ENCODE results near the gene CFAP57. TPM values are rescaled to one million over a fixed set of nuclear protein-coding genes. Genes with fewer than 3 reads are reported as not detected.

Gene CFAP57
- total and polyA plus RNA-seq, 9 donors: 0.13 to 13.2 (median 0.71) TPM

GRCh38 chr1:43258370-43258769 lies 86.2 kb downstream of the CFAP57 start:
- 61 to 94% (median 93%) methylated on average over 3 of the region's 3 CpGs for WGBS, 3 donors
- no peak for DNase-seq

DNA sequence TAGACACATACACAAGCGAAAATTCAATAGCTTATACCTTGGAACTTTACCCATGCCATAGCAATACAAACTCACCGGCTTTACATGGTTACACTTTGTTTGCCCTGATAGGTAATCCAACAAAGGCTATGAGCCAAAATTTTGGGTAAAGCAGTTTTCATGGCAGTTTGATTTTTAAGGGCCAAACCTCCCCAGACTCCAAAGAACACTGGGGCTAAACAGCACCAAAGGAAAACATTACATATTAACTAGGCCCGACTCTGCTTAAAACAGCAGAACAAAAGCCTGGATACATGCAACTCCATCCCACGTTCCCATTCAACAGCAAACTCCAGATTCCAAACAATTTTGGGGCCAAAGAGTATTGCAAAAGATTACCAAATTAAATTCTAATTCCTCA lies 93.3 kb downstream of the CFAP57 start:
- no peak overlapping the region for H3K4me3 ChIP-seq
- WGBS, 3 donors: 75 to 85% (median 83%) methylated on average over 4 of the region's 4 CpGs
- DNase-seq: no peak
- intact Hi-C loops (cut with DNase I): no loop called here
- no peaks in the 10 kb centered on the region for H3K27me3 ChIP-seq
- TF ChIP-seq EP300 (IDR thresholded peaks at IDR 0.05): no peak
- no peak for TF ChIP-seq POLR2A (IDR thresholded peaks at IDR 0.05)
- TF ChIP-seq, protein P1, sequence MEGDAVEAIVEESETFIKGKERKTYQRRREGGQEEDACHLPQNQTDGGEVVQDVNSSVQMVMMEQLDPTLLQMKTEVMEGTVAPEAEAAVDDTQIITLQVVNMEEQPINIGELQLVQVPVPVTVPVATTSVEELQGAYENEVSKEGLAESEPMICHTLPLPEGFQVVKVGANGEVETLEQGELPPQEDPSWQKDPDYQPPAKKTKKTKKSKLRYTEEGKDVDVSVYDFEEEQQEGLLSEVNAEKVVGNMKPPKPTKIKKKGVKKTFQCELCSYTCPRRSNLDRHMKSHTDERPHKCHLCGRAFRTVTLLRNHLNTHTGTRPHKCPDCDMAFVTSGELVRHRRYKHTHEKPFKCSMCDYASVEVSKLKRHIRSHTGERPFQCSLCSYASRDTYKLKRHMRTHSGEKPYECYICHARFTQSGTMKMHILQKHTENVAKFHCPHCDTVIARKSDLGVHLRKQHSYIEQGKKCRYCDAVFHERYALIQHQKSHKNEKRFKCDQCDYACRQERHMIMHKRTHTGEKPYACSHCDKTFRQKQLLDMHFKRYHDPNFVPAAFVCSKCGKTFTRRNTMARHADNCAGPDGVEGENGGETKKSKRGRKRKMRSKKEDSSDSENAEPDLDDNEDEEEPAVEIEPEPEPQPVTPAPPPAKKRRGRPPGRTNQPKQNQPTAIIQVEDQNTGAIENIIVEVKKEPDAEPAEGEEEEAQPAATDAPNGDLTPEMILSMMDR (IDR thresholded peaks at IDR 0.05): no peak
- no peak overlapping the region for H3K27ac ChIP-seq
- H3K36me3 ChIP-seq: no peaks in the 10 kb centered on the region
- no peaks in the 10 kb centered on the region for H3K4me1 ChIP-seq (ENCODE audit: insufficient read depth)
- H3K9me3 ChIP-seq: no peaks in the 10 kb centered on the region

More at GRCh38 chr1:43258370-43258769, 86.2 kb downstream of the CFAP57 start:
- no peaks in the 10 kb centered on the region for H3K4me1 ChIP-seq (ENCODE audit: insufficient read depth)
- H3K4me3 ChIP-seq: no peak overlapping the region
- intact Hi-C loops (cut with DNase I): no loop called here
- no peaks in the 10 kb centered on the region for H3K27me3 ChIP-seq
- H3K36me3 ChIP-seq: no peaks in the 10 kb centered on the region
- no peak overlapping the region for H3K27ac ChIP-seq
- H3K9me3 ChIP-seq: no peaks in the 10 kb centered on the region
- no peak for TF ChIP-seq POLR2A (IDR thresholded peaks at IDR 0.05)
- TF ChIP-seq, protein P1 (IDR thresholded peaks at IDR 0.05): no peak
- no peak for TF ChIP-seq EP300 (IDR thresholded peaks at IDR 0.05)

- H3K4me3 ChIP-seq: no peak overlapping the region
- WGBS, 3 donors: 90 to 100% (median 94%) methylated on average over 1 of the region's 1 CpG
- no peaks in the 10 kb centered on the region for H3K4me1 ChIP-seq (ENCODE audit: insufficient read depth)
- no peak overlapping the region for H3K27ac ChIP-seq
- no peaks in the 10 kb centered on the region for H3K9me3 ChIP-seq
- intact Hi-C loops (cut with DNase I): no loop called here
- TF ChIP-seq, protein P1 (IDR thresholded peaks at IDR 0.05): no peak
- no peak for TF ChIP-seq EP300 (IDR thresholded peaks at IDR 0.05)
- no peak for TF ChIP-seq POLR2A (IDR thresholded peaks at IDR 0.05)
- H3K27me3 ChIP-seq: no peaks in the 10 kb centered on the region
- DNase-seq: no peak
- H3K36me3 ChIP-seq: no peaks in the 10 kb centered on the region
Observed at GRCh38 chr1:43266881-43267280, 94.8 kb downstream of the CFAP57 start.

DNA sequence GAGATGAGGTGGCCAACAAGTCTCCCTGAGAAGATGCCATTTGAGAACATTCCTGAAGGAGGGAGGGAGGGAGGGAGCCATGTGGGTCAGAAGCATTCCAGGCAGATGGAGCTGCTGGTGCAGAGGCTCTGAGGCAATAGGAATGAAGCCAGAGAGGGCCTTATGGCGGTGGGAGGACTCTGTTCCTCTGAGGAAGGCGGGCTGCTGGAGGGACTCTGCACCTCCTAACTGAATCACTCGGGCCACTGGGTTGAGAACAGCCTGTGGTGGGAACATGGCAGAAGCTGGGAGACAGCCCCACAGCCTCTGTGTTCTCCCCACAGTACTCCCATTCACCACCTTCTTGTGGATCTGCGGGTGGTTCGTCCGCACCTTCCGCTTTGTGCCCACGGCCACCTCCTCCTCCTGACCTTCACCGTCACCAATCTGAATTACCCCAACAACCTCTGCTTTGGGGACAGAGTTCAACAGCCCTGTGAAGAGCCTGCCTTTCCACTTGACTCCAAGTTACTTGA lies 95.2 kb downstream of the CFAP57 start:
- no peaks in the 10 kb centered on the region for H3K4me1 ChIP-seq (ENCODE audit: insufficient read depth)
- no peaks in the 10 kb centered on the region for H3K36me3 ChIP-seq
- no peak overlapping the region for H3K27ac ChIP-seq
- H3K27me3 ChIP-seq: no peaks in the 10 kb centered on the region
- no peak for TF ChIP-seq EP300 (IDR thresholded peaks at IDR 0.05)
- TF ChIP-seq POLR2A (IDR thresholded peaks at IDR 0.05): no peak
- TF ChIP-seq, protein P1 (IDR thresholded peaks at IDR 0.05): no peak
- H3K4me3 ChIP-seq: no peak overlapping the region
- H3K9me3 ChIP-seq: no peaks in the 10 kb centered on the region
- 76 to 80% (median 78%) methylated on average over 9 of the region's 9 CpGs for WGBS, 3 donors
- intact Hi-C loops (cut with DNase I): no loop called here
- no peak for DNase-seq

Measured in ovary (tissue), 9 donors.